GM21528 (cell line): Measurements from ENCODE around the gene ME3.
A peak's percentile ranks its signal among the peaks of the same experiment; 100 is the strongest.
"Not testable (repeated sequence)": the region's sequence is repeated elsewhere in the genome, so short reads cannot be mapped to it uniquely, and the experiment has no call there.

Experiments used
- ATAC-seq: cut with Tn5 transposase; IDR thresholded peaks from one replicate; pipeline ENCODE4 v1.9.1; 2021; ENCODE audit warnings: mild to moderate bottlenecking, moderate library complexity; ENCODE audit not compliant: unreplicated experiment, low FRiP score

Gene ME3

GRCh38 chr11:86625544-86625943, 46.9 kb downstream of the ME3 start:
- no peak for ATAC-seq

- ATAC-seq, result no peak
Observed at GRCh38 chr11:86624366-86624765, 48.0 kb downstream of the ME3 start.

GRCh38 chr11:86623736-86624135, 48.7 kb downstream of the ME3 start:
- ATAC-seq, result no peak

- ATAC-seq, result no peak
Observed at GRCh38 chr11:86623041-86623621, 49.3 kb downstream of the ME3 start.

- ATAC-seq, result no peak
Observed at GRCh38 chr11:86621854-86622253, 50.6 kb downstream of the ME3 start.

- no peak for ATAC-seq
Observed at GRCh38 chr11:86620891-86621521, 51.4 kb downstream of the ME3 start.

- not testable (repeated sequence) for ATAC-seq
Observed at GRCh38 chr11:86619428-86619827, 53.0 kb downstream of the ME3 start.

- ATAC-seq, result no peak
Observed at GRCh38 chr11:86617502-86617901, 54.9 kb downstream of the ME3 start.

- ATAC-seq, result no peak
Observed at GRCh38 chr11:86615487-86615886, 56.9 kb downstream of the ME3 start.

- no peak for ATAC-seq
Observed at GRCh38 chr11:86610559-86611341, 61.7 kb downstream of the ME3 start.

GRCh38 chr11:86608251-86608799, 64.1 kb downstream of the ME3 start:
- ATAC-seq, result peak; percentile 95

- no peak for ATAC-seq
Observed at GRCh38 chr11:86606836-86607481, 65.5 kb downstream of the ME3 start.

- no peak for ATAC-seq
Observed at GRCh38 chr11:86606270-86606835, 66.1 kb downstream of the ME3 start.

GRCh38 chr11:86596861-86597586, 75.4 kb downstream of the ME3 start:
- ATAC-seq, result no peak

GRCh38 chr11:86595955-86596354, 76.5 kb downstream of the ME3 start:
- no peak for ATAC-seq

- no peak for ATAC-seq
Observed at GRCh38 chr11:86595451-86595850, 77.0 kb downstream of the ME3 start.

GRCh38 chr11:86594746-86595145, 77.7 kb downstream of the ME3 start:
- no peak for ATAC-seq

GRCh38 chr11:86593833-86594232, 78.6 kb downstream of the ME3 start:
- no peak for ATAC-seq

- ATAC-seq, result peak; percentile 92
Observed at GRCh38 chr11:86592659-86593451, 79.6 kb downstream of the ME3 start.
